Activated CD4-positive, alpha-beta T cell treated with anti-CD3 and anti-CD28 coated beads, Interleukin-2, amount 50 U/mL, for 24 hours (primary cell): Measurements from ENCODE around the gene SHISAL1.

Source experiments
- DNase-seq, 2 donors: peaks; one replicate each; pipeline ENCODE4 v3.0.0-alpha.2; 2020; ENCODE audit warnings: low read depth in 1 of 2, low spot score in 1 of 2

Gene SHISAL1

GRCh38 chr22:44197271-44197670, 115.5 kb downstream of the SHISAL1 start:
- no peak for DNase-seq

GRCh38 chr22:44196731-44197131, 116.0 kb downstream of the SHISAL1 start:
- DNase-seq: no peak

- no peak for DNase-seq
Measured at GRCh38 chr22:44196241-44196640, 116.5 kb downstream of the SHISAL1 start.

GRCh38 chr22:44195189-44195871, 117.4 kb downstream of the SHISAL1 start:
- DNase-seq: no peak

- DNase-seq: no peak
Measured at GRCh38 chr22:44194569-44194968, 118.2 kb downstream of the SHISAL1 start.
